Erythroblast (primary cell): Measurements from ENCODE around the gene LMLN.

ENCODE experiments used
- DNase-seq, 2 experiments: peaks; one replicate each; lab custom pipeline; 2025; lab: John Stamatoyannopoulos, UW
- GATA1 ChIP-seq: IDR thresholded peaks from 2 replicates; pipeline ENCODE4 v1.6.1; 2011; ENCODE audit warnings: low read depth, mild to moderate bottlenecking, control low read depth, low read length, moderate library complexity
- POLR2A ChIP-seq: IDR thresholded peaks from 2 replicates; pipeline ENCODE4 v1.6.1; 2011; ENCODE audit warnings: mild to moderate bottlenecking, low read length

LMLN gene

DNA sequence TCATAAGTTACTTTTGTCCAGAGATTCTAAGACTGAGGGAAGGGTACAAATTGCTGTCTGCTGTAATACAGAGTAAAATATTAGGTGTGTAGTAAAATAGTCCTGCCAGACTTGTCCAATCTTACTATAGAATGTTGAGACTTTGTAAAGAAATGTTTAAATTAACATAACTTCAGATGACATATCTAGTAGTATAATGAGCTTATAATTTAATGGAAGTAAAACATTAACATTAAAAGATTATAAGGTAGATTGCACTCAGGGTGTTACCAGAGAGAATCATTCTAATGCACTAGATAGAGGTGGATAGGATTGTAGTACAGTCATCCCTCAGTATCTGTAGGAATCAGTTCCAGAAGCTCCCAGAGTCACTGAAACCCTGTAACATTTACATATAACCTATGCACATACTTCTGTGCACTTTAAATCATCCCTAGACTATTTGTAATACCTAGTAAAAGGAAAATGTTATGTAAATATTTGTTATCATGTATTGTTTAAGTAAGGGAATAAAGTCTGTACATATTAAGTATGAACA lies 130.8 kb downstream of the LMLN start:
- DNase-seq, result no peak
- TF ChIP-seq POLR2A, result no peak
- no peak for TF ChIP-seq GATA1

GRCh38 chr3:198092276-198092675 lies 132.3 kb downstream of the LMLN start:
- DNase-seq, result peak; percentile 15 to 49
- TF ChIP-seq POLR2A, result no peak
- TF ChIP-seq GATA1, result no peak

DNA sequence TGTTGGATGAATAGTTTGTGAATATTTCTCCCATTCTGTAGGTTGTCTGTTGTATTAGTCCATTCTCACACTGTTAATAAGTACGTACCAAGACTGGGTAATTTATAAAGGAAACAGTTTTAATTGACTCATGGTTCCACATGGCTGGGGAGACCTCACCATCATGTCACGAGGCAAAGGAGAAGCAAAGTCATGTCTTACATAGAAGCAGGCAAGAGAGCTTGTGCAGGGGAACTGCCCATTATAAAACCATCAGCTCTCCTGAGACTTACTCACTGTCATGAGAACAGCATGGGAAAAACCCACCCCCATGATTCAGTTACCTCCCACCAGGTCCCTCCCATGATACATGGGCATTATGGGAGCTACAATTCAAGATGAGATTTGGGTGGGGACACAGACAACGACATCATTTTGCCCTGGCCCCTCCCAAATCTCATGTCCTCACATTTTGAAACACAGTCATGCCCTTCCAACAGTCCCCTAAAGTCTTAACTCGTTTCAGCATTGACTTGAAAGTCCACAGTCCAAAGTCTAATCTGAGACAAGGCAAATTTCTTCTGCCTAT lies 133.2 kb downstream of the LMLN start:
- TF ChIP-seq GATA1 (no peak), POLR2A (no peak)
- DNase-seq, result no peak
